Activated T-cell treated with anti-CD3 and anti-CD28 coated beads, Interleukin-2, amount 50 U/mL, for 72 hours (primary cell): Measurements from ENCODE around the gene LRP8. TPM values are rescaled to one million over a fixed set of nuclear protein-coding genes. Genes with fewer than 3 reads are reported as not detected.
A peak's percentile ranks its signal among the peaks of the same experiment; 100 is the strongest.
"Not testable (repeated sequence)": the region's sequence is repeated elsewhere in the genome, so short reads cannot be mapped to it uniquely, and the experiment has no call there.

Experiments
- ATAC-seq, 2 donors: fragments of 150-1000 bp; cut with Tn5 transposase; replicated peaks in 1 of 2; 2 replicates each; pipeline ENCODE4 v1.10.0; 2021; ENCODE audit warnings: moderate library complexity in 2 of 2, mild to moderate bottlenecking in 1 of 2
- DNase-seq, 2 donors: peaks; one replicate each; pipeline ENCODE4 v3.0.0; 2021 to 2022; ENCODE audit warnings: mixed read lengths in 1 of 2
- H3K27ac Mint-ChIP-seq: one replicate; pipeline ENCODE4 v1.8.0; 2022; ENCODE audit warnings: mild to moderate bottlenecking, moderate library complexity, mixed read lengths
- H3K27me3 Mint-ChIP-seq: one replicate; pipeline ENCODE4 v1.8.0; 2022; ENCODE audit warnings: low read depth, mixed read lengths
- H3K36me3 Mint-ChIP-seq, 2 donors: one replicate each; pipeline ENCODE4 v1.8.0; 2022; ENCODE audit warnings: mixed read lengths in 2 of 2, mild to moderate bottlenecking in 1 of 2; ENCODE audit not compliant: insufficient read depth in 2 of 2
- H3K4me1 Mint-ChIP-seq: one replicate; pipeline ENCODE4 v1.8.0; 2022; ENCODE audit warnings: low read depth, mixed read lengths
- H3K4me3 Mint-ChIP-seq, 2 donors: one replicate each; pipeline ENCODE4 v1.8.0; 2022; ENCODE audit warnings: mild to moderate bottlenecking in 2 of 2, mixed read lengths in 2 of 2, moderate library complexity in 2 of 2
- H3K9me3 Mint-ChIP-seq, 2 donors: one replicate each; pipeline ENCODE4 v1.8.0; 2022; ENCODE audit warnings: mixed read lengths in 2 of 2
- total RNA-seq, 2 donors: library from RNA; stranded (reverse); gene quantifications; one replicate each; pipeline ENCODE4 v1.2.3, GENCODE V29; 2022

Gene LRP8
- total RNA-seq, 2 donors from 2014 or later = 31.4 to 36.5 TPM

DNA sequence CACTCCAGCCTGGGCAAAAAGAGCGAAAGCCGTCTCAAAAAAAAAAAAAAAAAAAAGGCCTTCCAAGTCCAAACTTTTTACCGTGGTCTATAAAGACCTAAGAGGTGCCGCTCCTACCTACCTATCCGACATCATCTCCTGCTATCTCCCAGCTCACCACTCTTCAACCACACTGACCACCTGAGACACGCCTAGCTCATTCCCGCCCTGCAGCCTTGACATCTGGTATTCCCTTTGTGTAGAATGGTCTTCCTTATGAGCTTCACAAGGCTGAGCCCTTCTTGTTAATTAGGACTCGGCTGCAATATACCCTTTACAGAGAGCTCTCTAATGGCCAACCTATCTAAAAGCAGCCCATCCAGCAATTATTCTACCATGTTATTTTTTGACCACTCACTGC, 90.2 kb downstream of the LRP8 start:
- Mint-ChIP-seq H3K4me1 (peaks cover 30% of the 10 kb centered on the region), H3K36me3 (peaks cover 6 to 9% of the 10 kb centered on the region in 2 donors), H3K27ac (peak overlapping the region; percentile 98), H3K9me3 (no peaks in the 10 kb centered on the region), H3K4me3 (peak overlapping the region; percentile 97 to 99), H3K27me3 (no peaks in the 10 kb centered on the region)
- no peak for ATAC-seq
- DNase-seq = no peak

DNA sequence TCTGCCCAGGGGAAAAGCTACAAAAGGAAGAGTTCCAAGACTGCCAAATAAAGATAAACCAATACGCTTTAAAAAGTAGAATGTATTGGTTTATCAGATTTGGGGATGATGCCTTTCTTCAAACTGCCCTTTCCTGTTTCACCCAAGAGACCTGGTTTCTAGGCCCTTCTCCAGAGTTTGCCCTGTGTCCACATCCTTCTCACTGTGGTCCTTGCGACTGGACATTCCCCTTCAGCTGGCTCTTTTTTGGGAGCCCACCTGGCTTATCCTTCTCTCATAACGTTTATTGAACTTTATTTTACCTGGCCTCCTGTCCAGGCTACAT, 106.9 kb downstream of the LRP8 start:
- Mint-ChIP-seq H3K4me3 (peak overlapping the region; percentile 87), H3K9me3 (no peaks in the 10 kb centered on the region), H3K36me3 (peaks cover 0 to 1% of the 10 kb centered on the region in 2 donors), H3K4me1 (peaks cover 37% of the 10 kb centered on the region), H3K27me3 (no peaks in the 10 kb centered on the region), H3K27ac (peak overlapping the region; percentile 94)
- DNase-seq (no peak), ATAC-seq (no peak)

GRCh38 chr1:53220171-53220961, 107.5 kb downstream of the LRP8 start, which contains the start of gene CZIB:
TSS of gene CZIB (minus strand) at chr1:53220634. CDS start at chr1:53220575, 59 bp downstream.
- peaks cover 0 to 1% of the 10 kb centered on the region in 2 donors for H3K36me3 Mint-ChIP-seq
- peak; percentile 93 to 94 for ATAC-seq
- no peaks in the 10 kb centered on the region for H3K27me3 Mint-ChIP-seq
- DNase-seq = peak; percentile 96 to 98
- no peaks in the 10 kb centered on the region for H3K9me3 Mint-ChIP-seq
- peak within 1 kb of the TSS; percentile 87 for H3K4me3 Mint-ChIP-seq
- peaks cover 37% of the 10 kb centered on the region for H3K4me1 Mint-ChIP-seq
- H3K27ac Mint-ChIP-seq = peak within 1 kb of the TSS; percentile 94

DNA sequence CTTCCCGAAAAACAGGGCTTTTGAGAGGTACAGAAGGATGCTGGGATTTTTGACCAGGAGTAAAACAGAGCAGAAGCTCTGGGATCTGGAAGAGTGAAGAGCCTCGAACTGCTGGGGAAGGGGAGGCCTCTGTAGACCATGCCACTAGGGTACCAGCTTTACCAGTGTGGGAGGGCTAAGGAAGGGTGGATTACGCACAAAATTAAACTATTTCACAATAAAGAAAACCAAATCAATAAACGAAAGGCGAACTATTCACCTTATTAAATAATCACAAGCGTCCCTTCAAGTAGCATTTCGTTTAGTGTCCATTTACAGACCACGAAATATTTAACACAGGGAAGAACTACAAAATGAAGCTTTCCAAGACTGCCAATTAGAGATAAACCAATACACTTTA, 108.2 kb downstream of the LRP8 start:
- ATAC-seq (no peak), DNase-seq (no peak)
- Mint-ChIP-seq H3K27ac (peak overlapping the region; percentile 94), H3K9me3 (no peaks in the 10 kb centered on the region), H3K36me3 (peaks cover 0 to 4% of the 10 kb centered on the region in 2 donors), H3K4me1 (peaks cover 37% of the 10 kb centered on the region), H3K4me3 (peak overlapping the region; percentile 87), H3K27me3 (no peaks in the 10 kb centered on the region)

GRCh38 chr1:53218201-53218600, 109.7 kb downstream of the LRP8 start:
- DNase-seq (no peak), ATAC-seq (no peak)
- Mint-ChIP-seq H3K27me3 (no peaks in the 10 kb centered on the region), H3K9me3 (no peaks in the 10 kb centered on the region), H3K4me3 (no peak overlapping the region), H3K4me1 (peaks cover 37% of the 10 kb centered on the region), H3K27ac (no peak overlapping the region), H3K36me3 (peaks cover 0 to 5% of the 10 kb centered on the region in 2 donors)

- H3K4me1 Mint-ChIP-seq = peaks cover 22% of the 10 kb centered on the region
- DNase-seq (no peak), ATAC-seq (no peak)
- peak overlapping the region; percentile 38 for H3K27ac Mint-ChIP-seq
- H3K36me3 Mint-ChIP-seq = peaks cover 2 to 18% of the 10 kb centered on the region in 2 donors
- H3K4me3 Mint-ChIP-seq = no peak overlapping the region
- H3K9me3 Mint-ChIP-seq = no peaks in the 10 kb centered on the region
- no peaks in the 10 kb centered on the region for H3K27me3 Mint-ChIP-seq
Measured at GRCh38 chr1:53214376-53214940, 113.4 kb downstream of the LRP8 start.

DNA sequence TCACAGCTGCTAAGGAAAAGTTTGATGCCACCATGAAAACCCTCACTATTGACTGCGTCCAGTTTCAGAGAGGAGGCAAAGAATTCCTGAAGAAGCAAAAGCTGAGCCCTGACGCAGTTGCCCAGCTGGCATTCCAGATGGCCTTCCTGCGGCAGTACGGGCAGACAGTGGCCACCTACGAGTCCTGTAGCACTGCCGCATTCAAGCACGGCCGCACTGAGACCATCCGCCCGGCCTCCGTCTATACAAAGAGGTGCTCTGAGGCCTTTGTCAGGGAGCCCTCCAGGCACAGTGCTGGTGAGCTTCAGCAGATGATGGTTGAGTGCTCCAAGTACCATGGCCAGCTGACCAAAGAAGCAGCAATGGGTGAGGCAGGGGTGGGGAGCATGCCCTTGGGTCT, 116.9 kb downstream of the LRP8 start:
- H3K9me3 Mint-ChIP-seq = peaks cover 6 to 7% of the 10 kb centered on the region in 2 donors
- peaks cover 13 to 35% of the 10 kb centered on the region in 2 donors for H3K36me3 Mint-ChIP-seq
- no peaks in the 10 kb centered on the region for H3K27me3 Mint-ChIP-seq
- no peak overlapping the region for H3K4me3 Mint-ChIP-seq
- no peak for ATAC-seq
- no peak for DNase-seq
- no peak overlapping the region for H3K27ac Mint-ChIP-seq
- no peaks in the 10 kb centered on the region for H3K4me1 Mint-ChIP-seq

GRCh38 chr1:53210352-53210751, 117.5 kb downstream of the LRP8 start:
- ATAC-seq (no peak), DNase-seq (no peak)
- H3K4me1 Mint-ChIP-seq = no peaks in the 10 kb centered on the region
- H3K9me3 Mint-ChIP-seq = peaks cover 6 to 7% of the 10 kb centered on the region in 2 donors
- no peak overlapping the region for H3K4me3 Mint-ChIP-seq
- H3K27ac Mint-ChIP-seq = no peak overlapping the region
- peaks cover 13 to 38% of the 10 kb centered on the region in 2 donors for H3K36me3 Mint-ChIP-seq
- no peaks in the 10 kb centered on the region for H3K27me3 Mint-ChIP-seq

DNA sequence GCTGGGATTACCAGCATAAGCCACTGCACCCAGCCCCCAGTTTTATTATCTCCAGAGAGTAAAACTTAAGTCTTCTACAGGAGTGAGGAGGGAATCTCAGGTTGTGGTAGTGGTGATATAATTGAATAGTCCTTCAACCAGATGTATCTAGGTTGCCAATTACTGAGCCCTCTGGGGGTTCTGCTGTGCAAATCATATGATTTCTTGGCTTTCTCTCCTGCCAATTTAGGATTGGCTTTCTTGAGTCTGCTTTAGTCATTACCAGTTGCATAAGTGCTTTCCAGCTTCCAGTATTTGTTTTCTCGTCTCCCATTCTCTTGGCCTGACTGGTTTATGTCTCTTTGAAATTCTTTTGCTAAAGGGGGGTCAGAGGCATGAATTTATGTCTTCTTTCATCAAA, 120.1 kb downstream of the LRP8 start:
- H3K27ac Mint-ChIP-seq = no peak overlapping the region
- DNase-seq = no peak
- ATAC-seq = no peak
- H3K27me3 Mint-ChIP-seq = no peaks in the 10 kb centered on the region
- H3K4me1 Mint-ChIP-seq = no peaks in the 10 kb centered on the region
- peaks cover 7 to 11% of the 10 kb centered on the region in 2 donors for H3K9me3 Mint-ChIP-seq
- peaks cover 32 to 58% of the 10 kb centered on the region in 2 donors for H3K36me3 Mint-ChIP-seq
- H3K4me3 Mint-ChIP-seq = no peak overlapping the region

GRCh38 chr1:53206735-53207379, 121.0 kb downstream of the LRP8 start:
- Mint-ChIP-seq H3K4me1 (no peaks in the 10 kb centered on the region), H3K9me3 (peaks cover 7 to 11% of the 10 kb centered on the region in 2 donors), H3K27me3 (no peaks in the 10 kb centered on the region), H3K36me3 (peaks cover 33 to 60% of the 10 kb centered on the region in 2 donors), H3K4me3 (no peak overlapping the region), H3K27ac (no peak overlapping the region)
- ATAC-seq = no peak
- DNase-seq = no peak

DNA sequence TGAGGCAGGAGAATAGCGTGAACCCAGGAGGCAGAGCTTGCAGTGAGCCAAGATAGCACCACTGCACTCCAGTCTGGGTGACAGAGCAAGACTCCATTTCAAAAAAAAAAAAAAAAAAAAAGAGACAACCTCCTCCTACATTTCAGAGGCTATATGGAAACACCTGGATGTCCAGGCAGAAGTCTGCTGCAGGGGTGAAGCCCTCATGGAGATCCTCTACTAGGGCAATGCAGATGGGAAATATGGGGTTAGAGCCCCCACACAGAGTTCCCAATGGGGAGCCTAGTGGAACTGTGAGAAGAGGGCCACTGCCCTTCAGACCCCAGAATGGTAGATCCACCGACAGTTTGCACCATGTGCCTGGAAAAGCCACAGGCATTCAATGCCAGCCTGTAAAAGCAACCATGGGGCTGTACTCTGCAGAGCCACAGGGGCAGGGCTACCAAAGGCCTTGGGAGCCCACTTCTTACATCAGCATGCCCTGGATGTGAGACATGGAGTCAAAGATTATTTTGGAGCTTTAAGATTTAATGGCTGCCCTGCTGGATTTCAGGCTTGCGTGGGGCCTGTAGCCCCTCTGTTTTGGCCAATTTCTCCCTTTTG, 121.7 kb downstream of the LRP8 start:
- H3K4me3 Mint-ChIP-seq, H3K27me3 Mint-ChIP-seq, H3K27ac Mint-ChIP-seq, ATAC-seq, H3K4me1 Mint-ChIP-seq, DNase-seq: not testable (repeated sequence)
- peaks cover 7 to 11% of the 10 kb centered on the region in 2 donors for H3K9me3 Mint-ChIP-seq
- peaks cover 33 to 55% of the 10 kb centered on the region in 2 donors for H3K36me3 Mint-ChIP-seq

GRCh38 chr1:53205496-53205895, 122.4 kb downstream of the LRP8 start:
- not testable (repeated sequence) for H3K4me1 Mint-ChIP-seq

GRCh38 chr1:53203466-53203865, 124.4 kb downstream of the LRP8 start:
- H3K9me3 Mint-ChIP-seq = peaks cover 7 to 11% of the 10 kb centered on the region in 2 donors
- H3K36me3 Mint-ChIP-seq = peaks cover 32 to 49% of the 10 kb centered on the region in 2 donors
- no peak overlapping the region for H3K27ac Mint-ChIP-seq
- H3K4me1 Mint-ChIP-seq = peaks cover under 1% of the 10 kb centered on the region
- H3K4me3 Mint-ChIP-seq = no peak overlapping the region
- DNase-seq (no peak), ATAC-seq (no peak)
- no peaks in the 10 kb centered on the region for H3K27me3 Mint-ChIP-seq

More at GRCh38 chr1:53205496-53205895, 122.4 kb downstream of the LRP8 start:
- peaks cover 7 to 11% of the 10 kb centered on the region in 2 donors for H3K9me3 Mint-ChIP-seq
- H3K27me3 Mint-ChIP-seq, ATAC-seq, H3K27ac Mint-ChIP-seq, DNase-seq, H3K4me3 Mint-ChIP-seq: not testable (repeated sequence)
- peaks cover 33 to 55% of the 10 kb centered on the region in 2 donors for H3K36me3 Mint-ChIP-seq
